Glutamatergic neuron (in vitro differentiated cells): ENCODE results near the gene BDH1. TPM values are rescaled to one million over a fixed set of nuclear protein-coding genes. Genes with fewer than 3 reads are reported as not detected.
A peak's percentile ranks its signal among the peaks of the same experiment; 100 is the strongest.

Experiments
- DNase-seq: peaks from one replicate; pipeline ENCODE4 v3.0.0; 2022
- H3K27ac Mint-ChIP-seq: one replicate; pipeline ENCODE4 v1.8.0; 2020; ENCODE audit warnings: mild to moderate bottlenecking, mixed read lengths, inconsistent platforms; ENCODE audit not compliant: unreplicated experiment
- H3K27me3 Mint-ChIP-seq: one replicate; pipeline ENCODE4 v1.8.0; 2020; ENCODE audit warnings: mild to moderate bottlenecking, moderate library complexity, mixed read lengths, inconsistent platforms; ENCODE audit not compliant: unreplicated experiment
- H3K36me3 Mint-ChIP-seq: one replicate; pipeline ENCODE4 v1.8.0; 2020; ENCODE audit warnings: mild to moderate bottlenecking, mixed read lengths, inconsistent platforms; ENCODE audit not compliant: unreplicated experiment
- H3K4me1 Mint-ChIP-seq: one replicate; pipeline ENCODE4 v1.8.0; 2020; ENCODE audit warnings: mild to moderate bottlenecking, low read depth, mixed read lengths, inconsistent platforms; ENCODE audit not compliant: unreplicated experiment
- H3K4me3 Mint-ChIP-seq: one replicate; pipeline ENCODE4 v1.8.0; 2020; ENCODE audit warnings: mild to moderate bottlenecking, mixed read lengths, inconsistent platforms; ENCODE audit not compliant: unreplicated experiment
- H3K9me3 Mint-ChIP-seq: one replicate; pipeline ENCODE4 v1.8.0; 2020; ENCODE audit warnings: mild to moderate bottlenecking, moderate library complexity, mixed read lengths, inconsistent platforms; ENCODE audit not compliant: unreplicated experiment
- total RNA-seq: library from RNA; stranded (reverse); fragmentation: NEBNext Ultra II Directional; extraction: Animal tissue kit (Norgen Biotek cat#: 25700); gene quantifications from one replicate; pipeline ENCODE4 v1.2.1, GENCODE V29; 2021; ENCODE audit not compliant: unreplicated experiment
- TF ChIP-seq, protein P1 (sequence below): fragments of 200-600 bp; sonication (generic); IDR thresholded peaks from one replicate; pipeline ENCODE4 v1.5.0; 2021; ENCODE audit not compliant: partially characterized antibody, unreplicated experiment

The BDH1 gene
- total RNA-seq, 1 donor from 2014 or later = 19.4 TPM

DNA sequence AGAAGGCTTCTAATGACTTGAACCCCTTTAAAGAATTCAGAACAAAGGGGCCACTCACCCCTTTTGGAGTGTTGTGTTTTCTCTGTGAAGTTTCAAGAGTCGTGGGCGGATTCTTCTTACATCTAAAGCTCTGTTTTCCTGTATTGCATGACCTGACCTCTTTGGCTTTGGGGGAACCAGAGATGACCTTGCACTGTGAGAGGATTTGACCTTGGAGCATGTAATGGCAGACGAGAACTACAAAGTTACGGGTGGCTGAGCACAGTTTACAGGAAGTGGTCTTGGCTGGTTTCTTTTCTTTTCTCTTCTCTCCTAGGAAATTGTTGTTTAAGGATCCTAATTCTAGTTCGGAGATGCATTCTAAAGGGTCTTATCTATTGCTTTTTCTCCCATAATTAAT is 6.2 kb upstream of the BDH1 start:
- H3K27ac Mint-ChIP-seq = no peak overlapping the region
- peaks cover 2% of the 10 kb centered on the region for H3K27me3 Mint-ChIP-seq
- peaks cover 12% of the 10 kb centered on the region for H3K9me3 Mint-ChIP-seq

GRCh38 chr3:197559651-197560050 is 3.9 kb upstream of the BDH1 start:
- Mint-ChIP-seq H3K27me3 (peaks cover 2% of the 10 kb centered on the region), H3K9me3 (peaks cover 15% of the 10 kb centered on the region), H3K4me3 (no peak overlapping the region), H3K4me1 (no peaks in the 10 kb centered on the region), H3K36me3 (peaks cover 5% of the 10 kb centered on the region), H3K27ac (no peak overlapping the region)
- DNase-seq = no peak
- TF ChIP-seq, protein P1, sequence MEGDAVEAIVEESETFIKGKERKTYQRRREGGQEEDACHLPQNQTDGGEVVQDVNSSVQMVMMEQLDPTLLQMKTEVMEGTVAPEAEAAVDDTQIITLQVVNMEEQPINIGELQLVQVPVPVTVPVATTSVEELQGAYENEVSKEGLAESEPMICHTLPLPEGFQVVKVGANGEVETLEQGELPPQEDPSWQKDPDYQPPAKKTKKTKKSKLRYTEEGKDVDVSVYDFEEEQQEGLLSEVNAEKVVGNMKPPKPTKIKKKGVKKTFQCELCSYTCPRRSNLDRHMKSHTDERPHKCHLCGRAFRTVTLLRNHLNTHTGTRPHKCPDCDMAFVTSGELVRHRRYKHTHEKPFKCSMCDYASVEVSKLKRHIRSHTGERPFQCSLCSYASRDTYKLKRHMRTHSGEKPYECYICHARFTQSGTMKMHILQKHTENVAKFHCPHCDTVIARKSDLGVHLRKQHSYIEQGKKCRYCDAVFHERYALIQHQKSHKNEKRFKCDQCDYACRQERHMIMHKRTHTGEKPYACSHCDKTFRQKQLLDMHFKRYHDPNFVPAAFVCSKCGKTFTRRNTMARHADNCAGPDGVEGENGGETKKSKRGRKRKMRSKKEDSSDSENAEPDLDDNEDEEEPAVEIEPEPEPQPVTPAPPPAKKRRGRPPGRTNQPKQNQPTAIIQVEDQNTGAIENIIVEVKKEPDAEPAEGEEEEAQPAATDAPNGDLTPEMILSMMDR = no peak

More for the DNA sequence above, 6.2 kb upstream of the BDH1 start:
- no peak for DNase-seq
- Mint-ChIP-seq H3K4me3 (no peak overlapping the region), H3K36me3 (peaks cover 8% of the 10 kb centered on the region), H3K4me1 (no peaks in the 10 kb centered on the region)
- TF ChIP-seq, protein P1 = no peak

DNA sequence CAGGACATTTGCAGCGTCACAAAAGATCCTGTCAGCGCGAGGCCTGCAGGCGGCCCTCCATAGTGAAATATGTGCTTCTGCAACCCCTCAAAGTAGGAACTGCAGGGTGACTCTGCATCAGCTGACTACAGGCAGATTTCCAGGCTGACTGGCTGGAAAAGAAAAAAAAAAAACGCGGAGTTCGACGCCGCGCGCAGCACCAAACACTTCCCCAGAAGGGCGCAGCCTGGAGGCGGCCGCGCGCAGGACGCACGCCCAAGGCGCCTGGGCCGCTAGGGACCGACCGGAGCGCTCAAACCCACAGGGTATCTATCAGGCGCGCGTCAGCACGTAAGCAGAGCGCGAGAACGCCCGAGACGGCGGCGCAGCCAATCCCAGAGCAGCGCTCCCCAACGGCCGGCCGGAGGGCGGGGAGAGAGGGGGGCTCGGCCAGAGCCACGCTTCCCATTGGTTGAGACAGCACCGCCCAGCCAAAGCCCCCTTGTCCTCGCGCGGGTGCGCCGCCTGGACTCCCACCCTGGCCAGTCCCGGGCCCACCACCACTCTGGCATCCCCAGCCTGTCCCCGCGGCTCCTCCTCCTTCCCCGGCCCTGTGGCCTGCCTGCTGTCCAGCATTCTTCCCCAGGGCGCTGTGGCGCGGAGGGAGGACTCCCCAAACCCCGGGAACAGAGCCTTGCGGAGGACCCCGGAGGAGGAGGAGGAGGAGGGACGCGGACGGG is 1.0 kb downstream of the BDH1 start:
- Mint-ChIP-seq H3K4me3 (peak overlapping the region; percentile 84), H3K27me3 (peaks cover 2% of the 10 kb centered on the region), H3K4me1 (peaks cover 18% of the 10 kb centered on the region), H3K36me3 (no peaks in the 10 kb centered on the region), H3K9me3 (peaks cover 15% of the 10 kb centered on the region), H3K27ac (peak overlapping the region; percentile 86)
- peak; percentile 97 for DNase-seq
- TF ChIP-seq, protein P1 = peak; percentile 40

DNA sequence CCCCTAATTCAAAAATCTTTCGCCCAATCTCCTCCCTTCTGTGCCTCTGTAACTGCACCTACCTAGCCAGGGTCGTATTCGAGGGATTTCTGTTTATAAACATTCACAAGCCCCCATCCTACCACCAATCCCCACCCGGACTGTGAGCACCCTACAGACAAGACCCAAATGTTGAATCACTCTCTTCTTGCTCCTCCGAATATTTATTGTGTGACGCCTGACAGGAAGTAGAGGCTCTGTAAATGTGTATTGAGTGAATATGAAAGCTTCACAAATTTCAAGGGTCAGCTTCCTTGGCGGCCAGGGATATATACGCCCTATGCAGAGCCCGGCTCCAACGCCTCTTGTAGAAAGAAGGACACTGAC is 1.6 kb downstream of the BDH1 start:
- Mint-ChIP-seq H3K4me3 (peak overlapping the region; percentile 71), H3K36me3 (no peaks in the 10 kb centered on the region), H3K9me3 (peaks cover 15% of the 10 kb centered on the region), H3K4me1 (peaks cover 20% of the 10 kb centered on the region), H3K27ac (peak overlapping the region; percentile 79), H3K27me3 (peaks cover 2% of the 10 kb centered on the region)
- no peak for DNase-seq
- TF ChIP-seq, protein P1 = no peak

DNA sequence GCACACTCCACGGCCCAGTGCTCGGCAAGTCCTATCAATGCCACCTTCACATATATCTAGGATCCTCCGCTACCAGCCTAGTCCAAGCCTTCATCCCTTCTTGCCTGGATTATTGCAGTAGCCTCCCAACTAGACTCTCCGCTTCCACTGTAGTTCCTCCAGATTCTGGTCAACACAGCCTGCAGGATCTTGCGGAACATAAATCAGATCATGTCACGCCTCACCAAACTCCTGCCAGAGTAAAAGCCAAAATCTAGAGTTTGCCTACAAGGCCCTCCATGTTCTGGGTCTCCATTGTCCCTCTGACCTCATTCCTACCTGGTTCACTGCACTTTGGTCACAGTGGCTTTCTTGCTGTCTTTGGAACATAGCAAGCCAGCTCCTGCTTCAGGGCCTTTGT is 3.6 kb downstream of the BDH1 start:
- TF ChIP-seq, protein P1 = no peak
- no peak for DNase-seq
- H3K9me3 Mint-ChIP-seq = peaks cover 12% of the 10 kb centered on the region
- H3K27me3 Mint-ChIP-seq = no peaks in the 10 kb centered on the region
- peaks cover 30% of the 10 kb centered on the region for H3K4me1 Mint-ChIP-seq
- H3K27ac Mint-ChIP-seq = no peak overlapping the region
- no peaks in the 10 kb centered on the region for H3K36me3 Mint-ChIP-seq
- H3K4me3 Mint-ChIP-seq = no peak overlapping the region
